HG02981 (cell line): ENCODE results near the gene CAV1.

ENCODE experiments used
- ATAC-seq: cut with Tn5 transposase; IDR thresholded peaks from one replicate; pipeline ENCODE4 v1.9.1; 2021; ENCODE audit warnings: mild to moderate bottlenecking, moderate library complexity; ENCODE audit not compliant: unreplicated experiment

CAV1 gene

GRCh38 chr7:116554911-116555310 lies 30.1 kb downstream of the CAV1 start:
- no peak for ATAC-seq

GRCh38 chr7:116557066-116557585 lies 32.3 kb downstream of the CAV1 start:
- no peak for ATAC-seq

- no peak for ATAC-seq
Measured at GRCh38 chr7:116557901-116558300, 33.1 kb downstream of the CAV1 start.

- ATAC-seq, result no peak
Measured at GRCh38 chr7:116560021-116560970, 35.5 kb downstream of the CAV1 start.

- ATAC-seq, result no peak
Measured at GRCh38 chr7:116561697-116562483, 37.1 kb downstream of the CAV1 start.

GRCh38 chr7:116562529-116563121 lies 37.8 kb downstream of the CAV1 start:
- ATAC-seq, result no peak

GRCh38 chr7:116565981-116566380 lies 41.1 kb downstream of the CAV1 start:
- ATAC-seq, result no peak

GRCh38 chr7:116566666-116567065 lies 41.8 kb downstream of the CAV1 start:
- no peak for ATAC-seq

GRCh38 chr7:116569737-116570136 lies 44.9 kb downstream of the CAV1 start:
- no peak for ATAC-seq

- no peak for ATAC-seq
Measured at GRCh38 chr7:116570306-116570705, 45.5 kb downstream of the CAV1 start.

- ATAC-seq, result no peak
Measured at GRCh38 chr7:116571037-116571436, 46.2 kb downstream of the CAV1 start.

GRCh38 chr7:116571552-116571951 lies 46.7 kb downstream of the CAV1 start:
- ATAC-seq, result no peak

- ATAC-seq, result peak; percentile 41
Measured at GRCh38 chr7:116572036-116572435, 47.2 kb downstream of the CAV1 start.

GRCh38 chr7:116573541-116573940 lies 48.7 kb downstream of the CAV1 start:
- ATAC-seq, result no peak

GRCh38 chr7:116574025-116574822 lies 49.4 kb downstream of the CAV1 start:
- peak; percentile 19 for ATAC-seq

GRCh38 chr7:116575853-116576252 lies 51.0 kb downstream of the CAV1 start:
- peak; percentile 35 for ATAC-seq

GRCh38 chr7:116576350-116577319 lies 51.8 kb downstream of the CAV1 start:
- peak; percentile 23 for ATAC-seq

- peak; percentile 74 for ATAC-seq
Measured at GRCh38 chr7:116577320-116577871, 52.6 kb downstream of the CAV1 start.

GRCh38 chr7:116578526-116578925 lies 53.7 kb downstream of the CAV1 start:
- ATAC-seq, result no peak
